SK-N-SH (cell line): ENCODE results near the gene PHETA2. TPM values are rescaled to one million over a fixed set of nuclear protein-coding genes. Genes with fewer than 3 reads are reported as not detected.

Source experiments
- EP300 ChIP-seq, 2 experiments: IDR thresholded peaks; 2 replicates each; pipeline versions ENCODE4 v1.4.0 to v1.6.1; 2012; ENCODE audit warnings: borderline replicate concordance in 1 of 2, low read depth in 1 of 2, low read length in 1 of 2
- FOSL2 ChIP-seq: IDR thresholded peaks from 2 replicates; pipeline ENCODE4 v1.4.0; 2012; ENCODE audit warnings: low read depth, mild to moderate bottlenecking, moderate library complexity, borderline replicate concordance
- FOXJ3 ChIP-seq: sonication (generic); formaldehyde crosslinking; IDR thresholded peaks from 2 replicates; pipeline ENCODE4 v1.5.1; 2020; ENCODE audit warnings: mild to moderate bottlenecking, missing genetic modification reagents
- GABPA ChIP-seq: IDR thresholded peaks from 2 replicates; pipeline ENCODE4 v1.4.0; 2012; ENCODE audit warnings: low read depth, mild to moderate bottlenecking
- MXI1 ChIP-seq: IDR thresholded peaks from 2 replicates; pipeline ENCODE4 v1.6.1; 2012; ENCODE audit warnings: mild to moderate bottlenecking, low read depth, low read length, improper control_type of control experiment
- RAD21 ChIP-seq: IDR thresholded peaks from 2 replicates; pipeline ENCODE4 v1.6.1; 2012; ENCODE audit warnings: mild to moderate bottlenecking, low read length
- RFX5 ChIP-seq: IDR thresholded peaks from 2 replicates; pipeline ENCODE4 v1.6.1; 2012; ENCODE audit warnings: mild to moderate bottlenecking, improper control_type of control experiment, low read length
- RXRA ChIP-seq: IDR thresholded peaks from 2 replicates; pipeline ENCODE4 v1.4.0; 2012; ENCODE audit warnings: low read depth, mild to moderate bottlenecking, borderline replicate concordance
- SMC3 ChIP-seq: IDR thresholded peaks from 2 replicates; pipeline ENCODE4 v1.6.1; 2012; ENCODE audit warnings: low read depth, low read length, improper control_type of control experiment
- TEAD4 ChIP-seq: IDR thresholded peaks from 2 replicates; pipeline ENCODE4 v1.4.0; 2012; ENCODE audit warnings: mild to moderate bottlenecking, borderline replicate concordance; ENCODE audit not compliant: insufficient read depth
- polyA plus RNA-seq, 3 experiments: library from polyadenylated mRNA; depleted of rRNA; stranded (reverse); fragments of >200 nt; gene quantifications; 2 replicates each; pipeline ENCODE4 v1.2.3, GENCODE V29; 2012
- TF ChIP-seq, protein P1 (sequence below): fragments of 150-350 bp; IDR thresholded peaks from 2 replicates; pipeline ENCODE4 v1.6.1; 2016; ENCODE audit warnings: mild to moderate bottlenecking, low read depth, low read length
- TF ChIP-seq, protein P2 (sequence below): IDR thresholded peaks from 2 replicates; pipeline ENCODE4; 2012
- TF ChIP-seq, protein P3 (sequence below): IDR thresholded peaks from 2 replicates; pipeline ENCODE4 v1.4.0; 2012; ENCODE audit warnings: low read depth, borderline replicate concordance
- TF ChIP-seq, protein P4 (sequence below): fragments of 200-600 bp; sonication (generic); IDR thresholded peaks from 2 replicates; pipeline ENCODE4 v1.6.1; 2017; ENCODE audit warnings: antibody characterized with exemption, mild to moderate bottlenecking, moderate library complexity

PHETA2 gene
- polyA plus RNA-seq, 1 of the 3 experiments (the other 2 are of a cell fraction), result 0.05 TPM

DNA sequence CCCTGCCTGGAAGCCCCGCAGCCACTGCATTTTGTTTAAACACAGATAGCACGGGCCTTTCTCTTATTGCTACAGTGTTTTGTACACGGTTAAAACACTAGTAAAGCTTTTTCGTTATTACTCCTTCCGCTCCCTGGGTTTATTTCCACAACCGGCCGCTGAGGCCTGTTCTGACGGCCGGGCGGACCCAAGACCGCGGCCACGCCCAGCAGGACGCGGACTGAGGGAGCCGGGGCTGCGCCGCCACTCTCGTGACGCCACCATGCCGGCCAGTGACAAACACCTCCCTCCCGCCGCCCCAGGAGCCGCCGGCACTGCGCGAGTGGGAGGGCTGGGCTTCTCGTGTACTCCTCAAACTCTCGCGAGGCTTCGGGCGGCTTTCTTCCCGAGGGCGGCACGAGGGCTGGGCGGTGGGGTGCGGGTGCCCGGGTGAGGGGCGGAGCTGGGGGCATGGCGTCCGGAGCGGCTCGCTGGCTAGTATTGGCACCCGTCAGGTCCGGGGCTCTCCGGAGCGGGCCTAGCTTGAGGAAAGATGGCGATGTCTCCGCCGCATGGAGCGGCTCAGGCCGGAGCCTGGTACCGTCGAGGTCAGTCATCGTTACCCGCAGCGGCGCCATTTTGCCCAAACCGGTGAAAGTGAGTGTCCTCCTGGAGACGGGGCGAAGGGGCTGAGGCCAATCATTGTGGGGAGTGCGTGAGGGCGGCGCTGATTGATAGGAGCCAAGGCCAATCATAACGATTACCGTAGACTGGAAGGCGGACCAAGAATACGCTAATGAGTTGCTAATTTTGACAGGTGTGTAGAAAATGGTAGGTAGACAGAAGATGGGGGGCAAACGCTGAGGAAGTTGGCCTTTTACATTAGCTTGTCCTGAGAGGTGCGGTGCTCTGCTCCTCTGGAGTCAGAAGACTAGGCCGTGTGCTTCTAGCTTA, 5.5 kb downstream of the PHETA2 start, which contains the start of gene SMDT1 (continued):
- TF ChIP-seq MXI1, result peak; percentile 68
- TF ChIP-seq, protein P1, sequence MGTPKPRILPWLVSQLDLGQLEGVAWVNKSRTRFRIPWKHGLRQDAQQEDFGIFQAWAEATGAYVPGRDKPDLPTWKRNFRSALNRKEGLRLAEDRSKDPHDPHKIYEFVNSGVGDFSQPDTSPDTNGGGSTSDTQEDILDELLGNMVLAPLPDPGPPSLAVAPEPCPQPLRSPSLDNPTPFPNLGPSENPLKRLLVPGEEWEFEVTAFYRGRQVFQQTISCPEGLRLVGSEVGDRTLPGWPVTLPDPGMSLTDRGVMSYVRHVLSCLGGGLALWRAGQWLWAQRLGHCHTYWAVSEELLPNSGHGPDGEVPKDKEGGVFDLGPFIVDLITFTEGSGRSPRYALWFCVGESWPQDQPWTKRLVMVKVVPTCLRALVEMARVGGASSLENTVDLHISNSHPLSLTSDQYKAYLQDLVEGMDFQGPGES, result peak; percentile 43
- no peak for TF ChIP-seq FOSL2
- TF ChIP-seq SMC3, result no peak
- TF ChIP-seq RXRA, result no peak
- no peak for TF ChIP-seq RAD21
- no peak for TF ChIP-seq RFX5
- TF ChIP-seq, protein P2, sequence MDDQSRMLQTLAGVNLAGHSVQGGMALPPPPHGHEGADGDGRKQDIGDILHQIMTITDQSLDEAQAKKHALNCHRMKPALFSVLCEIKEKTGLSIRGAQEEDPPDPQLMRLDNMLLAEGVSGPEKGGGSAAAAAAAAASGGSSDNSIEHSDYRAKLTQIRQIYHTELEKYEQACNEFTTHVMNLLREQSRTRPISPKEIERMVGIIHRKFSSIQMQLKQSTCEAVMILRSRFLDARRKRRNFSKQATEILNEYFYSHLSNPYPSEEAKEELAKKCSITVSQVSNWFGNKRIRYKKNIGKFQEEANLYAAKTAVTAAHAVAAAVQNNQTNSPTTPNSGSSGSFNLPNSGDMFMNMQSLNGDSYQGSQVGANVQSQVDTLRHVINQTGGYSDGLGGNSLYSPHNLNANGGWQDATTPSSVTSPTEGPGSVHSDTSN, result peak; percentile 98
- TF ChIP-seq GABPA, result no peak
- TF ChIP-seq, protein P3, sequence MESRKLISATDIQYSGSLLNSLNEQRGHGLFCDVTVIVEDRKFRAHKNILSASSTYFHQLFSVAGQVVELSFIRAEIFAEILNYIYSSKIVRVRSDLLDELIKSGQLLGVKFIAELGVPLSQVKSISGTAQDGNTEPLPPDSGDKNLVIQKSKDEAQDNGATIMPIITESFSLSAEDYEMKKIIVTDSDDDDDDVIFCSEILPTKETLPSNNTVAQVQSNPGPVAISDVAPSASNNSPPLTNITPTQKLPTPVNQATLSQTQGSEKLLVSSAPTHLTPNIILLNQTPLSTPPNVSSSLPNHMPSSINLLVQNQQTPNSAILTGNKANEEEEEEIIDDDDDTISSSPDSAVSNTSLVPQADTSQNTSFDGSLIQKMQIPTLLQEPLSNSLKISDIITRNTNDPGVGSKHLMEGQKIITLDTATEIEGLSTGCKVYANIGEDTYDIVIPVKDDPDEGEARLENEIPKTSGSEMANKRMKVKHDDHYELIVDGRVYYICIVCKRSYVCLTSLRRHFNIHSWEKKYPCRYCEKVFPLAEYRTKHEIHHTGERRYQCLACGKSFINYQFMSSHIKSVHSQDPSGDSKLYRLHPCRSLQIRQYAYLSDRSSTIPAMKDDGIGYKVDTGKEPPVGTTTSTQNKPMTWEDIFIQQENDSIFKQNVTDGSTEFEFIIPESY, result peak; percentile 95
- no peak for TF ChIP-seq EP300 (IDR thresholded peaks at IDR 0.05; ENCODE audit: borderline replicate concordance in 1 of 2, low read depth in 1 of 2, low read length in 1 of 2)
- TF ChIP-seq FOXJ3 (CRISPR knock-in tag), result no peak
- TF ChIP-seq, protein P4, sequence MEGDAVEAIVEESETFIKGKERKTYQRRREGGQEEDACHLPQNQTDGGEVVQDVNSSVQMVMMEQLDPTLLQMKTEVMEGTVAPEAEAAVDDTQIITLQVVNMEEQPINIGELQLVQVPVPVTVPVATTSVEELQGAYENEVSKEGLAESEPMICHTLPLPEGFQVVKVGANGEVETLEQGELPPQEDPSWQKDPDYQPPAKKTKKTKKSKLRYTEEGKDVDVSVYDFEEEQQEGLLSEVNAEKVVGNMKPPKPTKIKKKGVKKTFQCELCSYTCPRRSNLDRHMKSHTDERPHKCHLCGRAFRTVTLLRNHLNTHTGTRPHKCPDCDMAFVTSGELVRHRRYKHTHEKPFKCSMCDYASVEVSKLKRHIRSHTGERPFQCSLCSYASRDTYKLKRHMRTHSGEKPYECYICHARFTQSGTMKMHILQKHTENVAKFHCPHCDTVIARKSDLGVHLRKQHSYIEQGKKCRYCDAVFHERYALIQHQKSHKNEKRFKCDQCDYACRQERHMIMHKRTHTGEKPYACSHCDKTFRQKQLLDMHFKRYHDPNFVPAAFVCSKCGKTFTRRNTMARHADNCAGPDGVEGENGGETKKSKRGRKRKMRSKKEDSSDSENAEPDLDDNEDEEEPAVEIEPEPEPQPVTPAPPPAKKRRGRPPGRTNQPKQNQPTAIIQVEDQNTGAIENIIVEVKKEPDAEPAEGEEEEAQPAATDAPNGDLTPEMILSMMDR, result no peak
- no peak for TF ChIP-seq TEAD4
- TF ChIP-seq, all 33 proteins: peak for 12
